Omental fat pad (tissue), 4 donors: ENCODE results near the gene SOWAHC. TPM values are rescaled to one million over a fixed set of nuclear protein-coding genes. Genes with fewer than 3 reads are reported as not detected.
A peak's percentile ranks its signal among the peaks of the same experiment; 100 is the strongest.

Source experiments
- ATAC-seq: fragments of 150-250 bp; one replicate; pipeline ENCODE4 v1.9.1; 2016; ENCODE audit warnings: mild to moderate bottlenecking, moderate library complexity; ENCODE audit not compliant: low FRiP score
- DNase-seq: peaks from one replicate; pipeline ENCODE4 v3.0.0-alpha.2; 2019; ENCODE audit warnings: low spot score
- CTCF ChIP-seq, 3 donors: fragments of 450-650 bp; IDR thresholded peaks; one replicate each; pipeline ENCODE4 v1.5.1; 2016 to 2017; ENCODE audit warnings: antibody characterized with exemption in 3 of 3, mild to moderate bottlenecking in 3 of 3, moderate library complexity in 2 of 3
- total RNA-seq, 4 donors: library from RNA; depleted of rRNA; stranded (reverse); fragments of >200 nt; gene quantifications; one replicate each; pipeline ENCODE4 v1.1.0, GENCODE V29; 2016

SOWAHC gene
- total RNA-seq, 4 donors from 2014 or later: 8.5 to 16.3 (median 12.3) TPM

- DNase-seq (no peak), ATAC-seq (no peak)
- TF ChIP-seq CTCF (IDR thresholded peaks at IDR 0.05): no peak
Measured at GRCh38 chr2:109630441-109631430, 16.6 kb downstream of the SOWAHC start.

- ATAC-seq (no peak), DNase-seq (no peak)
- no peak for TF ChIP-seq CTCF (IDR thresholded peaks at IDR 0.05)
Measured at GRCh38 chr2:109631741-109632140, 17.6 kb downstream of the SOWAHC start.

GRCh38 chr2:109632158-109632789 lies 18.1 kb downstream of the SOWAHC start:
- TF ChIP-seq CTCF (IDR thresholded peaks at IDR 0.05): no peak
- ATAC-seq (no peak), DNase-seq (no peak)

GRCh38 chr2:109633284-109633961 lies 19.3 kb downstream of the SOWAHC start:
- ATAC-seq: no peak
- no peak for TF ChIP-seq CTCF (IDR thresholded peaks at IDR 0.05)
- no peak for DNase-seq

GRCh38 chr2:109635426-109636304 lies 21.5 kb downstream of the SOWAHC start:
- DNase-seq (no peak), ATAC-seq (no peak)
- TF ChIP-seq CTCF (IDR thresholded peaks at IDR 0.05): no peak

- DNase-seq (no peak), ATAC-seq (peak; percentile 41)
- TF ChIP-seq CTCF (IDR thresholded peaks at IDR 0.05): no peak
Measured at GRCh38 chr2:109636317-109636716, 22.2 kb downstream of the SOWAHC start.
